ENCODE measurements around the gene GIT1. TPM values are rescaled to one million over a fixed set of nuclear protein-coding genes. Genes with fewer than 3 reads are reported as not detected.

GIT1 gene
- total and polyA plus RNA-seq, 4 donors = 2.2 to 11.1 (median 4.9) TPM

DNA sequence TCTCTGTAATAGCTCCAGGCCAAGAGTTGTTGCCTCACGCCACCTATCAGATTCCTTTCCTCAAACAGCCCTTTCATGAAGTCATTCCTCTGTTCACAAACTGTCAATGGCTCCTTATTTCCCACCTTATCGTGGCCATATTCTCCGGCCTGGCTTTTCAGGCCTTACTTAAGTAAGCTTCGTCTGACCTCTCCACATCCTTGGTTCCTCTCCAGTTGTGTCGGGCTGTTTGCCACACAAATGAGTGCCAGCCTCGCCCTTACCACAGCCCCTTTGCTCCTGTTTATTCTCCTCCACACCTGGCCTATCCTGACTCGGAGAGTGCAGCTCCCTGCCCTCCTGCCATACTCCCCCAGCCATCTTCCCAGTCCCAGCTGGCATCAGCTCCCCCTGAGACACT is 18.9 kb downstream of the GIT1 start (continued):
- TF ChIP-seq, protein P1, sequence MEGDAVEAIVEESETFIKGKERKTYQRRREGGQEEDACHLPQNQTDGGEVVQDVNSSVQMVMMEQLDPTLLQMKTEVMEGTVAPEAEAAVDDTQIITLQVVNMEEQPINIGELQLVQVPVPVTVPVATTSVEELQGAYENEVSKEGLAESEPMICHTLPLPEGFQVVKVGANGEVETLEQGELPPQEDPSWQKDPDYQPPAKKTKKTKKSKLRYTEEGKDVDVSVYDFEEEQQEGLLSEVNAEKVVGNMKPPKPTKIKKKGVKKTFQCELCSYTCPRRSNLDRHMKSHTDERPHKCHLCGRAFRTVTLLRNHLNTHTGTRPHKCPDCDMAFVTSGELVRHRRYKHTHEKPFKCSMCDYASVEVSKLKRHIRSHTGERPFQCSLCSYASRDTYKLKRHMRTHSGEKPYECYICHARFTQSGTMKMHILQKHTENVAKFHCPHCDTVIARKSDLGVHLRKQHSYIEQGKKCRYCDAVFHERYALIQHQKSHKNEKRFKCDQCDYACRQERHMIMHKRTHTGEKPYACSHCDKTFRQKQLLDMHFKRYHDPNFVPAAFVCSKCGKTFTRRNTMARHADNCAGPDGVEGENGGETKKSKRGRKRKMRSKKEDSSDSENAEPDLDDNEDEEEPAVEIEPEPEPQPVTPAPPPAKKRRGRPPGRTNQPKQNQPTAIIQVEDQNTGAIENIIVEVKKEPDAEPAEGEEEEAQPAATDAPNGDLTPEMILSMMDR (IDR thresholded peaks at IDR 0.05; ENCODE audit: low read depth, low read length, missing input control) = no peak
- TF ChIP-seq HNF4A (conservative IDR thresholded peaks at IDR 0.05) (no peak), RAD21 (IDR thresholded peaks at IDR 0.05) (no peak), GABPA (IDR thresholded peaks at IDR 0.05 in 1 of 2, conservative IDR thresholded peaks at IDR 0.05 in 1 of 2) (no peak), JUND (IDR thresholded peaks at IDR 0.05) (no peak)

DNA sequence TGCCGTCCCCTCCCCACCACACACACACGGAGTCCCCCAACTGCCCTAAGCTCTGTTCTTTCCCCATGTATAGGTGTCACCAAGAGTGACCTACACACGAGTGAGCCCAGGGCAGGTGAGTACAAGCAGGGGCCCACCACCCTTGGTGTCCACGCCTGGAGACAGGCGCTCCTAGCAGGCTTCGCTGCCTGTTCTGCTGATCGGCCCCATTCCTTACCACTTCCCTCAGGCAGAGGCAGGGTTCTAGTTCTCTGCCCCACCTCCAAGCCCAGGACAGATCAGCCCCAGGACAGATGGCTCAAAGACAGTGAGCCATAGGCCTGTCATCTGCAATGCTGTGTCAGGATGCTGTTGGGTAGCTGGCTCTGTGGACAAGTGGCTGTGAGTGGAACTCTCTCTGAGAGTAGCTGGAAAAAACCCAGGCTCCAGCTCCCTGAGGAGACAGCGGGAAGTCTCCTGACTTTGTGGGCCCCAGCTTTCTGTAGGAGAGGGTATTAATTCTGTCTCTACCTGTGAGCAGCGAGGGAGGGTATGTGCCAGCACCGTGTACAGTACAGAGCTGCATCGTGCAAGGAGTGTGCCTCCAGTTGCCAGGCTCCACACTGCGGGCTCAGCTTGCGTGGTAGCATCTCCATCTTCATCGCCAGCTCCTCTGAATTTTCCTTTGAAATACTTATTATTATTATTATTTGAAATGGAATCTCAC is 20.1 kb downstream of the GIT1 start:
- Histone ChIP-seq H3K27me3 (ENCODE audit: control insufficient read depth in 4 of 4, insufficient read depth in 4 of 4, low read length in 3 of 4) (no peaks in the 10 kb centered on the region), H3K27ac (ENCODE audit: low read depth in 1 of 2, low read length in 2 of 2) (peak overlapping the region; percentile 66 to 74), H3K9me3 (ENCODE audit: control insufficient read depth in 4 of 4, low read length in 3 of 4) (no peaks in the 10 kb centered on the region), H3K4me1 (ENCODE audit: control insufficient read depth in 4 of 4, insufficient read depth in 4 of 4, low read length in 3 of 4) (peaks cover 21 to 75% (median 59%) of the 10 kb centered on the region in 4 donors), H3K9ac (ENCODE audit: low read depth in 1 of 2, low read length in 2 of 2) (peak overlapping the region in 1 of 2 donors; percentile 67), H3K4me3 (ENCODE audit: low read depth in 1 of 3, low read length in 3 of 3) (peak overlapping the region; percentile 57 to 77 (median 59)), H3K36me3 (ENCODE audit: control insufficient read depth in 4 of 4, insufficient read depth in 3 of 4, low read depth in 1 of 4, low read length in 3 of 4) (peaks cover 0 to 3% (median 2%) of the 10 kb centered on the region in 4 donors)
- peak; percentile 37 for DNase-seq (ENCODE audit: low spot score)
- no peak for TF ChIP-seq JUND (IDR thresholded peaks at IDR 0.05)
- no peak for TF ChIP-seq SP1 (IDR thresholded peaks at IDR 0.05)
- no peak for TF ChIP-seq NR2F2 (IDR thresholded peaks at IDR 0.05)
- no peak for TF ChIP-seq ATF3 (IDR thresholded peaks at IDR 0.05)
- TF ChIP-seq REST (IDR thresholded peaks at IDR 0.05) = no peak
- TF ChIP-seq FOXA2 (IDR thresholded peaks at IDR 0.05) = no peak
- no peak for TF ChIP-seq GABPA (IDR thresholded peaks at IDR 0.05 in 1 of 2, conservative IDR thresholded peaks at IDR 0.05 in 1 of 2)
- no peak for TF ChIP-seq RAD21 (IDR thresholded peaks at IDR 0.05)
- no peak for TF ChIP-seq FOXA1 (IDR thresholded peaks at IDR 0.05)
- no peak for TF ChIP-seq TAF1 (conservative IDR thresholded peaks at IDR 0.05)
- no peak for TF ChIP-seq ZBTB33 (IDR thresholded peaks at IDR 0.05)
- TF ChIP-seq HNF4G (IDR thresholded peaks at IDR 0.05) = no peak
- no peak for TF ChIP-seq YY1 (IDR thresholded peaks at IDR 0.05)
- TF ChIP-seq, protein P2, sequence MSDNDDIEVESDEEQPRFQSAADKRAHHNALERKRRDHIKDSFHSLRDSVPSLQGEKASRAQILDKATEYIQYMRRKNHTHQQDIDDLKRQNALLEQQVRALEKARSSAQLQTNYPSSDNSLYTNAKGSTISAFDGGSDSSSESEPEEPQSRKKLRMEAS (IDR thresholded peaks at IDR 0.05) = no peak
- TF ChIP-seq RXRA (IDR thresholded peaks at IDR 0.05) = no peak
- TF ChIP-seq, protein P1 (IDR thresholded peaks at IDR 0.05; ENCODE audit: low read depth, low read length, missing input control) = no peak
- 80% methylated on average over 14 of the region's 14 CpGs for WGBS
